HL-60 (cell line): Measurements from ENCODE around the gene BAIAP2.

Experiments
- DNase-seq, 2 experiments: peaks; one replicate each; pipeline ENCODE4 v3.0.0-alpha.2; 2010 to 2020; ENCODE audit warnings: low read depth in 1 of 2, low spot score in 1 of 2
- H3K27ac ChIP-seq: fragments of 250-450 bp; sonication (Bioruptor Pico); replicated peaks from 2 replicates; pipeline ENCODE4 v1.5.1; 2020; ENCODE audit warnings: mild to moderate bottlenecking, moderate library complexity
- H3K27me3 ChIP-seq: fragments of 250-450 bp; sonication (Bioruptor Pico); 2 replicates; pipeline ENCODE4 v1.5.1; 2021; ENCODE audit warnings: mild to moderate bottlenecking, moderate library complexity; ENCODE audit not compliant: insufficient read depth, poor library complexity, severe bottlenecking
- H3K4me3 ChIP-seq: replicated peaks from 2 replicates; pipeline ENCODE4 v1.5.1; 2011; ENCODE audit warnings: mild to moderate bottlenecking, control low read depth, low read length; ENCODE audit not compliant: insufficient read depth
- CTCF ChIP-seq: IDR thresholded peaks from one replicate; pipeline ENCODE4 v1.5.1; 2011; ENCODE audit warnings: low read length, control low read depth, inconsistent platforms; ENCODE audit not compliant: insufficient read depth
- GABPA ChIP-seq: IDR thresholded peaks from 2 replicates; pipeline ENCODE4 v1.6.1; 2012; ENCODE audit warnings: low read depth
- POLR2AphosphoS5 ChIP-seq: IDR thresholded peaks from 2 replicates; pipeline ENCODE4 v1.6.1; 2012; ENCODE audit warnings: low read depth
- REST ChIP-seq: IDR thresholded peaks from 2 replicates; pipeline ENCODE4 v1.6.1; 2012; ENCODE audit warnings: low read depth; ENCODE audit not compliant: insufficient replicate concordance
- SPI1 ChIP-seq: IDR thresholded peaks from 2 replicates; pipeline ENCODE4 v1.6.1; 2012; ENCODE audit warnings: low read depth, mild to moderate bottlenecking, borderline replicate concordance

Gene BAIAP2

GRCh38 chr17:81046132-81046769, 11.3 kb downstream of the BAIAP2 start:
- H3K4me3 ChIP-seq, result no peak overlapping the region
- H3K27me3 ChIP-seq, result no peaks in the 10 kb centered on the region
- DNase-seq, result no peak
- no peak overlapping the region for H3K27ac ChIP-seq
- TF ChIP-seq CTCF, result no peak
- TF ChIP-seq GABPA, result no peak
- no peak for TF ChIP-seq POLR2AphosphoS5
- no peak for TF ChIP-seq REST

GRCh38 chr17:81046770-81047359, 11.9 kb downstream of the BAIAP2 start:
- Histone ChIP-seq H3K4me3 (no peak overlapping the region), H3K27ac (no peak overlapping the region), H3K27me3 (no peaks in the 10 kb centered on the region)
- no peak for DNase-seq
- TF ChIP-seq POLR2AphosphoS5, result no peak
- no peak for TF ChIP-seq GABPA
- no peak for TF ChIP-seq REST
- TF ChIP-seq CTCF, result no peak
- no peak for TF ChIP-seq SPI1

- no peak for DNase-seq
- Histone ChIP-seq H3K27ac (no peak overlapping the region), H3K4me3 (no peak overlapping the region), H3K27me3 (peaks cover 9% of the 10 kb centered on the region)
- no peak for TF ChIP-seq POLR2AphosphoS5
- no peak for TF ChIP-seq SPI1
Measured at GRCh38 chr17:81048827-81049371, 13.9 kb downstream of the BAIAP2 start.

- TF ChIP-seq REST (no peak), CTCF (no peak), POLR2AphosphoS5 (no peak), GABPA (no peak), SPI1 (peak; percentile 22; the same call in 1 of the 2 replicates)
- 0 out of 2 replicates have a peak overlapping the region, but pooled peaks have one; percentile 6 for H3K27ac ChIP-seq
- peaks cover 10% of the 10 kb centered on the region for H3K27me3 ChIP-seq
- peak overlapping the region; percentile 22 for H3K4me3 ChIP-seq
- peak in 1 of 2 experiments; percentile 53 for DNase-seq
Measured at GRCh38 chr17:81049372-81049911, 14.5 kb downstream of the BAIAP2 start.
